SK-N-SH treated with all-trans-retinoic acid at 6 μM for 48 hours (cell line): ENCODE results near the gene ENOSF1.

Experiments used
- ATAC-seq: fragments of 200-7000 bp; cut with Tn5 transposase; 3 replicates; pipeline ENCODE4 v1.9.1; 2020; ENCODE audit warnings: mild to moderate bottlenecking, moderate library complexity
- ARNTL ChIP-seq: fragments of 450-650 bp; formaldehyde crosslinking; IDR thresholded peaks from 2 replicates; pipeline ENCODE4 v1.5.0; 2020; ENCODE audit warnings: low read depth, mild to moderate bottlenecking, moderate library complexity, borderline replicate concordance
- BACH2 ChIP-seq: fragments of 250-450 bp; sonication (Bioruptor Pico); IDR thresholded peaks from 2 replicates; pipeline ENCODE4 v1.9.0; 2021; ENCODE audit warnings: mild to moderate bottlenecking, borderline replicate concordance
- CSDC2 ChIP-seq: fragments of 250-450 bp; sonication (Bioruptor Pico); IDR thresholded peaks from 2 replicates; pipeline ENCODE4 v1.5.0; 2020; ENCODE audit warnings: mild to moderate bottlenecking, moderate library complexity
- CSRNP3 ChIP-seq: fragments of 250-450 bp; sonication (Bioruptor Pico); IDR thresholded peaks from 2 replicates; pipeline ENCODE4 v1.5.1; 2021; ENCODE audit warnings: mild to moderate bottlenecking, moderate library complexity
- ESRRG ChIP-seq: fragments of 250-450 bp; sonication (Bioruptor Pico); IDR thresholded peaks from 2 replicates; pipeline ENCODE4 v1.6.1; 2021; ENCODE audit warnings: mild to moderate bottlenecking
- GLIS3 ChIP-seq: fragments of 250-450 bp; sonication (Bioruptor Pico); IDR thresholded peaks from 2 replicates; pipeline ENCODE4 v1.5.0; 2020; ENCODE audit warnings: mild to moderate bottlenecking, moderate library complexity
- ISL1 ChIP-seq: fragments of 250-450 bp; sonication (Bioruptor Pico); IDR thresholded peaks from 2 replicates; pipeline ENCODE4 v2.1.2; 2022; ENCODE audit warnings: mild to moderate bottlenecking, moderate library complexity
- OSR1 ChIP-seq: fragments of 250-450 bp; sonication (Bioruptor Pico); IDR thresholded peaks from 2 replicates; pipeline ENCODE4 v1.8.0; 2022; ENCODE audit warnings: moderate library complexity, mild to moderate bottlenecking, inconsistent platforms
- POU6F1 ChIP-seq: fragments of 250-450 bp; sonication (Bioruptor Pico); IDR thresholded peaks from 2 replicates; pipeline ENCODE4 v1.8.0; 2021; ENCODE audit warnings: low read depth, mild to moderate bottlenecking, moderate library complexity, borderline replicate concordance
- PPARA ChIP-seq: fragments of 250-450 bp; sonication (Bioruptor Pico); IDR thresholded peaks from 2 replicates; pipeline ENCODE4 v1.5.0; 2020; ENCODE audit warnings: mild to moderate bottlenecking, borderline replicate concordance
- RARB ChIP-seq: fragments of 250-450 bp; sonication (Bioruptor Pico); IDR thresholded peaks from 2 replicates; pipeline ENCODE4 v1.8.0; 2021; ENCODE audit warnings: mild to moderate bottlenecking, moderate library complexity
- SNAI2 ChIP-seq: fragments of 250-450 bp; sonication (Bioruptor Pico); IDR thresholded peaks from 2 replicates; pipeline ENCODE4 v1.5.0; 2020; ENCODE audit warnings: mild to moderate bottlenecking, moderate library complexity
- TCF4 ChIP-seq: fragments of 250-450 bp; sonication (Bioruptor Pico); IDR thresholded peaks from 2 replicates; pipeline ENCODE4 v1.8.0; 2021; ENCODE audit warnings: mild to moderate bottlenecking, moderate library complexity, borderline replicate concordance
- TOX ChIP-seq: fragments of 250-450 bp; sonication (Bioruptor Pico); IDR thresholded peaks from 2 replicates; pipeline ENCODE4 v1.8.0; 2021; ENCODE audit warnings: mild to moderate bottlenecking, moderate library complexity, borderline replicate concordance
- TSHZ2 ChIP-seq: fragments of 250-450 bp; sonication (Bioruptor Pico); IDR thresholded peaks from 2 replicates; pipeline ENCODE4 v1.5.0; 2020; ENCODE audit warnings: mild to moderate bottlenecking, moderate library complexity
- ZC3H10 ChIP-seq: fragments of 250-450 bp; sonication (Bioruptor Pico); IDR thresholded peaks from 2 replicates; pipeline ENCODE4 v1.5.1; 2021; ENCODE audit warnings: mild to moderate bottlenecking, moderate library complexity
- ZFP3 ChIP-seq: fragments of 250-450 bp; sonication (Bioruptor Pico); IDR thresholded peaks from 2 replicates; pipeline ENCODE4 v1.5.0; 2020; ENCODE audit warnings: mild to moderate bottlenecking, moderate library complexity
- ZFP30 ChIP-seq: fragments of 450-650 bp; formaldehyde crosslinking; IDR thresholded peaks from 2 replicates; pipeline ENCODE4 v1.5.0; 2022; ENCODE audit warnings: mild to moderate bottlenecking, moderate library complexity
- ZNF565 ChIP-seq: fragments of 450-650 bp; formaldehyde crosslinking; conservative IDR thresholded peaks from 2 replicates; pipeline ENCODE4 v1.5.0; 2020; ENCODE audit warnings: low read depth, mild to moderate bottlenecking, moderate library complexity
- ZNF70 ChIP-seq: fragments of 450-650 bp; formaldehyde crosslinking; IDR thresholded peaks from 2 replicates; pipeline ENCODE4 v1.5.0; 2020; ENCODE audit warnings: mild to moderate bottlenecking, moderate library complexity
- ZNF8 ChIP-seq: fragments of 450-650 bp; formaldehyde crosslinking; IDR thresholded peaks from 2 replicates; pipeline ENCODE4 v1.5.0; 2020; ENCODE audit warnings: mild to moderate bottlenecking, moderate library complexity
- TF ChIP-seq, protein P1 (sequence below): fragments of 250-450 bp; sonication (Bioruptor Pico); IDR thresholded peaks from 2 replicates; pipeline ENCODE4 v1.8.0; 2020; ENCODE audit warnings: mild to moderate bottlenecking, moderate library complexity, borderline replicate concordance

Gene ENOSF1

DNA sequence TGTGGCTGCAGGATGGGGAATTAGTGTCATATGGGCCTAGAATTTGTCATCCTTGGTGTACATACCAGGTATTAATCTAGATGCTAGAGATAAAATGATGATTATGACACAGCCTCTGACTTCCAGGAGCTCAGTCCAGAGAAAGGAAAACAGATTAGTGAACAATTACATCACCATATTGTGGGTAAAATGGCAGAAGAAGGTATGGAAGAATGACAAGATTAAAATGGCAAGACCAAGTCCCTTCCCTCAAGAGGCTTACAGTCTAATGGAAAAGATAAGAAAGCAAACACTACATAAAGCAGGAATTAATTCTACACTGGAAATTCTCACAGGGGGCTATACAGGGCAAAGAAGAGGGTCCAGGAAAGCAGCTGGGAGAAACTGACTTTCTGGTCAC, 80.9 kb downstream of the ENOSF1 start:
- TF ChIP-seq TCF4 (CRISPR knock-in tag) (no peak), BACH2 (CRISPR knock-in tag) (no peak), GLIS3 (CRISPR knock-in tag) (no peak), ZC3H10 (CRISPR knock-in tag) (no peak), ZFP3 (no peak), RARB (CRISPR knock-in tag) (no peak), PPARA (CRISPR knock-in tag) (no peak)
- TF ChIP-seq, protein P1, sequence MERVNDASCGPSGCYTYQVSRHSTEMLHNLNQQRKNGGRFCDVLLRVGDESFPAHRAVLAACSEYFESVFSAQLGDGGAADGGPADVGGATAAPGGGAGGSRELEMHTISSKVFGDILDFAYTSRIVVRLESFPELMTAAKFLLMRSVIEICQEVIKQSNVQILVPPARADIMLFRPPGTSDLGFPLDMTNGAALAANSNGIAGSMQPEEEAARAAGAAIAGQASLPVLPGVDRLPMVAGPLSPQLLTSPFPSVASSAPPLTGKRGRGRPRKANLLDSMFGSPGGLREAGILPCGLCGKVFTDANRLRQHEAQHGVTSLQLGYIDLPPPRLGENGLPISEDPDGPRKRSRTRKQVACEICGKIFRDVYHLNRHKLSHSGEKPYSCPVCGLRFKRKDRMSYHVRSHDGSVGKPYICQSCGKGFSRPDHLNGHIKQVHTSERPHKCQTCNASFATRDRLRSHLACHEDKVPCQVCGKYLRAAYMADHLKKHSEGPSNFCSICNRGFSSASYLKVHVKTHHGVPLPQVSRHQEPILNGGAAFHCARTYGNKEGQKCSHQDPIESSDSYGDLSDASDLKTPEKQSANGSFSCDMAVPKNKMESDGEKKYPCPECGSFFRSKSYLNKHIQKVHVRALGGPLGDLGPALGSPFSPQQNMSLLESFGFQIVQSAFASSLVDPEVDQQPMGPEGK (CRISPR knock-in tag), result no peak
- no peak for ATAC-seq

DNA sequence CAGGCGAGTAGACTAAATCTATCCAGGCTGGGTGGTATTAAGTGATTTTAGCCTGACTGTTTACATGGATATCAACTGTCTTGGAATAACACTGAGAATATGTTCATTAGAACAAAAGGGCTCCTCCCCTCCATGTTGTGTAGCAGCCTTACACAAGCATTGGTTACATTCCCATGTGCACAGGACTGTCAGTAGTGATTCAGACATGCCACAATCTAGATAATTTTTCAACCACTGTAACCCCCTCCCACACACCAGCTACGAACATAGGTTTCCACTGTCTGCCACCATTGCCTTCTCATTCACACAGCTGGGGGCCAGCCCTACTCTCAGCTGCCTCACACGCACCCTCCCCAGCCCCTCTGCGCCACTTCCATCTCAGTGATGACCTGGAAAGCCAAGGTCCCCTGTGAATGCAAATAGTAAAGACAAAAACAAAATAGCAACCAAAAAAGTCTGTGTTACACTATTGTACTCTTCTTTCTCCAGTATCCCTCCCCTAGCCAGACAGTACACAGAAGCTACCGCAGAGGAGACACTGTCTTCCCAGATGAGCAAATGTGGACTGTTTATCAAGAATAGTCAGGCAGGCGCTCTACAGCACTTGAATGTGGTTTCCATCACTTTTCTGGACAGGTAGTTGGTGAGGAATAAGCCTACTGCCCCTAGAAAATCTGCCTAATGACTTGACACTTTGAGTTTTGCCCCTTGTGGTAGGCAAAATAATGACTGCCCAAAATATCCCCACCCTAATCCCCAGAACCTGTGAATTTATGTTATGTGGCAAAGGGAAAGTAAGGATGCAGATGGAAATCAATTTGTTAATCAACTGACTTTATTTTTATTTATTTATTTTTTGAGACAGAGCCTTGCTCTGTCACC, 82.9 kb downstream of the ENOSF1 start:
- TF ChIP-seq, protein P1 (CRISPR knock-in tag), result no peak
- no peak for TF ChIP-seq TSHZ2 (CRISPR knock-in tag)
- no peak for TF ChIP-seq POU6F1
- TF ChIP-seq BACH2 (CRISPR knock-in tag), result no peak
- TF ChIP-seq ZC3H10 (CRISPR knock-in tag), result no peak
- no peak for TF ChIP-seq TOX (CRISPR knock-in tag)
- no peak for TF ChIP-seq ESRRG (CRISPR knock-in tag)
- no peak for TF ChIP-seq OSR1
- TF ChIP-seq ZNF565, result no peak
- no peak for TF ChIP-seq ZNF8 (CRISPR knock-in tag)
- no peak for TF ChIP-seq ISL1 (CRISPR knock-in tag)
- no peak for TF ChIP-seq ZFP30 (CRISPR knock-in tag)
- TF ChIP-seq SNAI2 (CRISPR knock-in tag), result no peak
- TF ChIP-seq ARNTL (CRISPR knock-in tag), result no peak
- no peak for TF ChIP-seq CSRNP3 (CRISPR knock-in tag)
- no peak for TF ChIP-seq PPARA (CRISPR knock-in tag)

GRCh38 chr18:627231-627630, 85.2 kb downstream of the ENOSF1 start:
- TF ChIP-seq ARNTL (CRISPR knock-in tag) (no peak), ZNF70 (CRISPR knock-in tag) (no peak), ZC3H10 (CRISPR knock-in tag) (no peak), ZFP30 (CRISPR knock-in tag) (no peak), ESRRG (CRISPR knock-in tag) (no peak), ZFP3 (no peak), POU6F1 (no peak), PPARA (CRISPR knock-in tag) (no peak), CSDC2 (no peak), RARB (CRISPR knock-in tag) (no peak)
- ATAC-seq, result no peak

More for the DNA sequence above, 82.9 kb downstream of the ENOSF1 start:
- no peak for ATAC-seq
